Measurements from ENCODE around the gene BABAM2. TPM values are rescaled to one million over a fixed set of nuclear protein-coding genes. Genes with fewer than 3 reads are reported as not detected.

Gene BABAM2
- total and polyA plus RNA-seq, 11 donors, result 22.2 to 75.1 (median 62.5) TPM

DNA sequence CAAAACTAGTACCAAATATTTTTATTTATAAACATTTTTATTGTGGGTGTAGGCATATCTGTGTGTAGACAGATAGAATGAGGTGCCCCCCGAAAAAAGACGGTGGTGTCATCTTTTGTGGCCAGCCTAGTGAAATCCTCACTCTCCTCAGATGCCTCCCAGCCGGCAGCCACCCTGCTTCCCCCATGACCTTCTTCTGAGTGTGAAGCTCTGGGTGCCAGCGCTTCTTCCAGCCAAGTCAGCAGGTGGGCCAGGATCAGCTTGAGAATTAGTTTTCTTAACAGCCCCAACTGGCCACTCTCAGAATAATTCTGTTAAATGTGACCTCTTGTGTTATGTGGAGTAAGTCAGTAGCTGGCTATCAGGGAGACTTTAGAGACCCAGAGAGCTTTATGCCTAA lies 272.5 kb downstream of the BABAM2 start:
- peak in 1 of 5 donors; percentile 51 for DNase-seq
- no peaks in the 10 kb centered on the region for H3K36me3 ChIP-seq
- no peak overlapping the region for H3K4me3 ChIP-seq
- WGBS, 4 donors, result 72 to 85% (median 73%) methylated on average over 4 of the region's 4 CpGs
- H3K9me3 ChIP-seq, result no peaks in the 10 kb centered on the region
- peak in 2 of 4 donors; percentile 31 to 33 for ATAC-seq
- TF ChIP-seq, protein P1, sequence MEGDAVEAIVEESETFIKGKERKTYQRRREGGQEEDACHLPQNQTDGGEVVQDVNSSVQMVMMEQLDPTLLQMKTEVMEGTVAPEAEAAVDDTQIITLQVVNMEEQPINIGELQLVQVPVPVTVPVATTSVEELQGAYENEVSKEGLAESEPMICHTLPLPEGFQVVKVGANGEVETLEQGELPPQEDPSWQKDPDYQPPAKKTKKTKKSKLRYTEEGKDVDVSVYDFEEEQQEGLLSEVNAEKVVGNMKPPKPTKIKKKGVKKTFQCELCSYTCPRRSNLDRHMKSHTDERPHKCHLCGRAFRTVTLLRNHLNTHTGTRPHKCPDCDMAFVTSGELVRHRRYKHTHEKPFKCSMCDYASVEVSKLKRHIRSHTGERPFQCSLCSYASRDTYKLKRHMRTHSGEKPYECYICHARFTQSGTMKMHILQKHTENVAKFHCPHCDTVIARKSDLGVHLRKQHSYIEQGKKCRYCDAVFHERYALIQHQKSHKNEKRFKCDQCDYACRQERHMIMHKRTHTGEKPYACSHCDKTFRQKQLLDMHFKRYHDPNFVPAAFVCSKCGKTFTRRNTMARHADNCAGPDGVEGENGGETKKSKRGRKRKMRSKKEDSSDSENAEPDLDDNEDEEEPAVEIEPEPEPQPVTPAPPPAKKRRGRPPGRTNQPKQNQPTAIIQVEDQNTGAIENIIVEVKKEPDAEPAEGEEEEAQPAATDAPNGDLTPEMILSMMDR (IDR thresholded peaks at IDR 0.05), result no peak
- TF ChIP-seq POLR2A (IDR thresholded peaks at IDR 0.05), result no peak
- no peaks in the 10 kb centered on the region for H3K27me3 ChIP-seq
- intact Hi-C loops (cut with DNase I), result loop anchor here in 4 of 10 donors (5.0 to 10.0 kb wide), 4 partner anchors 54 to 234 kb away; partner anchors contain the start of gene FOSL2 (in 3 of the 4)
- peak overlapping the region; percentile 20 to 87 (median 69) for H3K27ac ChIP-seq
- peaks cover 2 to 57% (median 29%) of the 10 kb centered on the region in 12 donors for H3K4me1 ChIP-seq

DNA sequence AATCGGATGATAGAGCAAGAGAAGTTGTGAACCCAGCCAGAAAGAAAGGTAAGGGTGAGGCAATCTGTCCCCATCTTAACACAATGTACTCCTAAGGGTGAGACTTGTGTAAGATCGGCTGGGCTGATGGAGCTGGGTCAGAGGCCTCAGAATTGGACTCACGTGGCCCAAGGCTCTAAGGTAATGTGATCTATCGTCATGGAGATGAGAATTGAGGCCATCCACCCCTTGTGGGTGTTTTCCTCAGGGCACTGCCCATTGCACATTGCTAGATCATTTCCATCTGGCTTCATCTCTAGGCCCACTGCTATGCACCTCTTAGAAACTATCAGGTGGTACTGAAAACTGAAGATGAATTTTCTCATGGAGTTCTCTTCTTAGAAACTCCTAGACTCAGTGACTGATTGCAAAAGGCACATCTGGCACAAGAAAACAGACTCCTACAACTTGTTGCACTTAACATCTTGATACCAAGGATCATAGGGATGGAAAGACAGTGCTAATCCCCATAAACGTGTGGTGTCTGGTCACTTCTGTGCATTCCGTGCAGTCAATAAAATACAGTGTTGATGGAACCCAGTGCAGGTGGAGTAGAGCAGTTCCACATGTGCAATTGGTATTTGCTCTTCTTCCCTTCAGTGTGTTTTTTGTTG lies 273.2 kb downstream of the BABAM2 start:
- Histone ChIP-seq H3K4me3 (no peak overlapping the region), H3K27ac (peak overlapping the region; percentile 33 to 87 (median 69)), H3K4me1 (peaks cover 2 to 57% (median 29%) of the 10 kb centered on the region in 12 donors), H3K27me3 (no peaks in the 10 kb centered on the region), H3K36me3 (no peaks in the 10 kb centered on the region), H3K9me3 (no peaks in the 10 kb centered on the region)
- ATAC-seq, result peak in 2 of 4 donors; percentile 11 to 15
- TF ChIP-seq, protein P1 (IDR thresholded peaks at IDR 0.05), result no peak
- TF ChIP-seq POLR2A (IDR thresholded peaks at IDR 0.05), result no peak
- 81 to 85% (median 82%) methylated on average over 6 of the region's 6 CpGs for WGBS, 4 donors
- intact Hi-C loops (cut with DNase I), result loop anchor here in 5 of 10 donors (2.0 to 10.0 kb wide), 5 partner anchors 54 to 234 kb away; partner anchors contain the start of gene FOSL2 (in 3 of the 5)
- DNase-seq, result no peak

DNA sequence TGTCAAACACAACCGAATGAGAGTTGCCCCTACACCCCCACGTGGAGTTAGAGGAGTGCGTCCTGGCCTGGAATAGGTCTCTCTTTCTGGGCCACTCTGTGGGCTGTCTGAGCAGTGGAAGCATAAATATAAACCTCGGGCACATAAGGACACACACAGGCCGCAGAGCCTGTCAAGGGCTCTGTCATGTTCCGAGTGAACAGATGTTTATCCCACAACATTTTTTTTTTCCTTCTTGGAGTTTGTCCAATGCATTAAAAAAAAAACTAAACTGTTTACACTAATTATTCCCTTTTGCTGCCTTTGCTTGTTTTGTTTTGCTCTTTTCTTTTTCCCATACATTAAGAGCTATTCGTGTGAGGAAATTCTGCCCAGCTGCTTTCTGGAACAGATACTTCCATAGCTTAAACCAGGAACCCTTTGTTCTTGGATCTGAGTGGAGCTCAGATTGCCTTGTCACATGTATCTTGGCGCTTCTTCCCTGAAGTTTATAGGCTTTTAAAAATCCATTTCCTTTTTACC lies 273.8 kb downstream of the BABAM2 start:
- intact Hi-C loops (cut with DNase I), result loop anchor here in 5 of 10 donors (2.0 to 10.0 kb wide), 5 partner anchors 53 to 233 kb away; partner anchors contain the start of gene FOSL2 (in 3 of the 5)
- DNase-seq, result peak; percentile 30 to 60 (median 50)
- ATAC-seq, result peak; percentile 95 to 97 (median 96)
- TF ChIP-seq POLR2A (IDR thresholded peaks at IDR 0.05), result no peak
- TF ChIP-seq, protein P1 (IDR thresholded peaks at IDR 0.05), result no peak
- peak overlapping the region; percentile 33 to 87 (median 69) for H3K27ac ChIP-seq
- 8 to 22% (median 14%) methylated on average over 8 of the region's 8 CpGs for WGBS, 4 donors
- peaks cover 2 to 57% (median 29%) of the 10 kb centered on the region in 12 donors for H3K4me1 ChIP-seq
- no peaks in the 10 kb centered on the region for H3K9me3 ChIP-seq
- H3K4me3 ChIP-seq, result peak overlapping the region in 1 of 12 donors; percentile 2
- no peaks in the 10 kb centered on the region for H3K36me3 ChIP-seq
- no peaks in the 10 kb centered on the region for H3K27me3 ChIP-seq

DNA sequence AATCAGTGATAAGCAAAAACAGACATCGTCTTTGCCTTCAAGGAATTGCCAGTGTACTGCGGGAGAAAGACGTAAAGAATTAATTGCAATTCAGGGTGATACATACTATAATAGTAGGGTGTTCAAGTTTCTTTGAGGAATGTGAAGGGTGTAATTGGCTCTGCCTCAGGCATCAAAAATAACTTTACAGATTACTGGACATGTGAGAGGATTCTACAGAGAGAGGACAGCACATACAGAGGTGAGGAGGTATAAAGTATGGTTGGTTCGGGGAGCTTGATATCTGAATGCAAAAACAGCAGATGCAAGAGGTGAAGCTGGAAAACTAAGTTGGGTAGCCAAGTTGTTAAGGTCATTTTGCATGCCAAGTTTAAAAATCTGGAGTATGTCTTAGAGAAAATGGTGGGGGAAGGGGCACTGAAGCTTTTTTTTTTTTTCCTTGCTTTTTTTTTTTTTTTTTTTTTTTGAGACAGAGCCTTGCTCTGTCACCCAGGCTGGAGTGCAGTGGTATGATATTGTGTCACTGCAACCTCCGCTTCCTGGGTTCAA lies 274.6 kb downstream of the BABAM2 start:
- Histone ChIP-seq H3K9me3 (no peaks in the 10 kb centered on the region), H3K36me3 (no peaks in the 10 kb centered on the region), H3K4me3 (peak overlapping the region in 1 of 12 donors; percentile 1), H3K27ac (peak overlapping the region; percentile 33 to 87 (median 69)), H3K4me1 (peaks cover 2 to 57% (median 29%) of the 10 kb centered on the region in 12 donors), H3K27me3 (no peaks in the 10 kb centered on the region)
- peak in 3 of 4 donors; percentile 32 to 66 (median 53) for ATAC-seq
- DNase-seq, result no peak
- intact Hi-C loops (cut with DNase I), result loop anchor here in 3 of 10 donors (2.0 to 10.0 kb wide), 3 partner anchors 68 to 230 kb away; partner anchors contain the start of gene FOSL2 (in 1 of the 3)
- TF ChIP-seq, protein P1 (IDR thresholded peaks at IDR 0.05), result no peak
- no peak for TF ChIP-seq POLR2A (IDR thresholded peaks at IDR 0.05)
- 62 to 73% (median 66%) methylated on average over 5 of the region's 5 CpGs for WGBS, 4 donors

Data from heart left ventricle (tissue), 16 donors.